Activated CD4-positive, alpha-beta T cell treated with anti-CD3 and anti-CD28 coated beads for 4 hours (primary cell): Measurements from ENCODE around the gene CELA2A.
"Not testable (repeated sequence)": the region's sequence is repeated elsewhere in the genome, so short reads cannot be mapped to it uniquely, and the experiment has no call there.

Experiments
- DNase-seq, 2 donors: peaks; one replicate each; pipeline ENCODE4 v3.0.0-alpha.2; 2020

CELA2A gene

GRCh38 chr1:15471067-15471466 lies 14.5 kb downstream of the CELA2A start:
- not testable (repeated sequence) for DNase-seq

GRCh38 chr1:15471723-15472122 lies 15.2 kb downstream of the CELA2A start:
- DNase-seq = not testable (repeated sequence)

GRCh38 chr1:15472587-15472986 lies 16.1 kb downstream of the CELA2A start:
- DNase-seq = no peak

GRCh38 chr1:15475752-15476314 lies 19.3 kb downstream of the CELA2A start, which contains the start of gene CELA2B:
CELA2B (plus strand) TSS chr1:15476104; CDS start chr1:15476126, 22 bp downstream.
- no peak for DNase-seq

GRCh38 chr1:15476927-15477326 lies 20.4 kb downstream of the CELA2A start:
- no peak for DNase-seq

DNA sequence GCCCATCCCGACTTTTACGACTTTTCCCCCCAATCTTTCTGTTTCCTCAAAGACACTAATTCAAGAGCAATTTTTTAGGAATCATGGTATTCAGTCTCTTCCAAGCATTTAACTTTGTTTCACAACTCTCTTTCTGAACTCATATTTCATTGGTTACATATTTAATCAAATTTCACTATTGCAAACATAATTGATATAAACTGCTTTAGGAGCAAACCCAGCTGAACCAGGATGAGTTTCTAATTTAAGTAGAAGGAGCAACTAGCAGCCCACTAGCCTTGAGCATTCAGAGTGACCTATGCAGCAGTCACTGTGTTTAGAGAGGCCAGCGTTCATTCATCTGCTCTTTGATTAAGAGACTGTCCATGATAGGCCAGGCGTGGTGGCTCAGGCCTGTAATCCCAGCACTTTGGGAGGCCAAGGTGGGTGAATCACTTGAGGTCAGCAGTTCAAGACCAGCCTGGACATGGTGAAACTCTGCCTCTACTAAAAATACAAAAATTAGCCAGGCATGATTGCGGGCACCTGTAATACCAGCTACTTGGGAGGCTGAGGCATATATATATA lies 21.2 kb downstream of the CELA2A start:
- DNase-seq = no peak

DNA sequence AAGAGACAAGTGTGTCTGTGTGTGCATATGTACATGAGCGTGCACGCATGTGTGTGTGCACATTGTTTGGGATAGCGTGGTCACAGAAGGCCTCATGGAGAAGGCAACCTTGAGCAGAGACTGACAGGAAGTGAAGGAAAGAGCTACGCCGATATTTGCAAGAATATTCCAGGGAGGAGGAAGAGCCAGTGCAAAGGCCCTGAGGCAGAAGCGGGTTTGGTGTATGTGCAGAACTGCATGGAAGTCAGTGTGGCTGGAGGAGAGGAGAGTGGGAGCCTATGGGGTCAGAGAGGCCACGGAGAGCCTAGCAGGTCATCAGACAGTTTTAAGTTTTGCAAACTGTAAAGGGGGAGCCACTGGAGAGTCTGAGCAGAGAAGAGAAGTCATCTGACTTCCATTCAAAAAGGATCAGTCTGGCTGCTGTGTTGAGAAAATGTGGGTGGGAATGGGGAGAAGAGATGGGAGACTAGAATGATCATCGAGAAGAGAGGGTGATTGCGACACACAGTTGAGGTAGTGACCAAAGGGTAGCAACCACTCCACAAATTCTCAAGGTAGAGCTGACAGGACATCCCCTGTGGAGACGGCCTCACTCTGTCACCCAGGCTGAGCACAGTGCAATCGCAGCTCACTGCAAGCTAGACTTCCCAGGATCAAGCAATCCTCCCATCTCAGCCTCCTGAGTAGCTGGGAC lies 23.3 kb downstream of the CELA2A start:
- DNase-seq = no peak

DNA sequence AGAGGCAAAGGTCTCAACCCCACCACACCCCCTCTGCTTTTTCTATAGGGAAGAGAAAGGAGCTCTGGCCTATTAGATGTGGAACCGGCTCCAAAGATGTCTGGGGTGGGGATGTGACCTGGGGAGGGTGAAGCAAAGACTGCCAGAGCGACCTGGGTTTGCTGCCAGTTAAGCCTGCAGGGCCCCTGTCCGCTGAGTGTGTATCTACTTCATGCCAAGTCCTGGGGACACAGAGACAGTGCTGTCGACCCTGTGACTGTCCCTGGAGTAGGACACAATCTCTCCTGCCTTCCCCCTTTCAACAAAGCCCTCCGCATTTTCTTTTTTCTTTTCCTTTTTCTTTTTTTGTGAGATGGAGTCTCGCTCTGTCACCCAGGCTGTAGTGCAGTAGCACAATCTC lies 25.9 kb downstream of the CELA2A start:
- not testable (repeated sequence) for DNase-seq

GRCh38 chr1:15482983-15483543 lies 26.5 kb downstream of the CELA2A start:
- DNase-seq = not testable (repeated sequence)

DNA sequence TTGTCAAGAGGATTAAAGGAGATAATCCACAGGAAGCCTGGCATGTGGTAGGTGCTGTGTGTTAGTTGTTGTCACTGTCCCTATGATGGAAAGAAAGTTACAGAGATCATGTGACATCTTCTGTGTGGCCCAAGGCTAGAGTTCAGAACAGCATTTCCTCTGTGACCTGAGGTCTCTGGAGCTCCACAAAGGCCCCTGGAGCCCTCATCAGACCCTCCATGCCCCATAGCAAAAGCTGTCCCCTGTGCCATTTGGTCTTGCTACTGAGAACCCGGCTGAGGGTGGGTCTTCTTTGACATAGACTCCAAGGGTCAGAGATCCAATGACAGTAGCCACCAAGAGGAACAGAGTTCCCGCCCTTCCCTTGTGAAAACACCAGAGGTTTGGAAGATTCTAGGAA lies 27.4 kb downstream of the CELA2A start:
- DNase-seq = no peak

DNA sequence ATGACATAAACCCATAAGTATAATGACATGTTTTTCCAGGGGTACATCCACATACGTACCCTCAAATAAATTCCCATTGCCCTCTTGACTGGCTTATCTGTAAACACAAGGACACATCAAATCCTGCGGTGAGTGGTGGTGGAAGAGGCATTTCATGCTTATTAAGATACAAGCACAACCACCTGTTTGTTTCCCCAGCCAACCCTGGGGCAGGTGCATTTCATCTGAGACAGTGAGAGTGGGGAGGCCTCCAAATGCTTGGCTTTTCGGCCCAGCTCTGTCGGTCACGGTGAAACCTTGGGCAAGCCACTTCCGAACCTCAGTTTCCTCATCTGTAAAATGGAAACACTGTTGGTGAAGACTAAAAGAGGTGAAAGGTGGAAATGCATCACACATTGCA lies 27.9 kb downstream of the CELA2A start:
- not testable (repeated sequence) for DNase-seq

GRCh38 chr1:15485636-15486035 lies 29.1 kb downstream of the CELA2A start:
- no peak for DNase-seq

DNA sequence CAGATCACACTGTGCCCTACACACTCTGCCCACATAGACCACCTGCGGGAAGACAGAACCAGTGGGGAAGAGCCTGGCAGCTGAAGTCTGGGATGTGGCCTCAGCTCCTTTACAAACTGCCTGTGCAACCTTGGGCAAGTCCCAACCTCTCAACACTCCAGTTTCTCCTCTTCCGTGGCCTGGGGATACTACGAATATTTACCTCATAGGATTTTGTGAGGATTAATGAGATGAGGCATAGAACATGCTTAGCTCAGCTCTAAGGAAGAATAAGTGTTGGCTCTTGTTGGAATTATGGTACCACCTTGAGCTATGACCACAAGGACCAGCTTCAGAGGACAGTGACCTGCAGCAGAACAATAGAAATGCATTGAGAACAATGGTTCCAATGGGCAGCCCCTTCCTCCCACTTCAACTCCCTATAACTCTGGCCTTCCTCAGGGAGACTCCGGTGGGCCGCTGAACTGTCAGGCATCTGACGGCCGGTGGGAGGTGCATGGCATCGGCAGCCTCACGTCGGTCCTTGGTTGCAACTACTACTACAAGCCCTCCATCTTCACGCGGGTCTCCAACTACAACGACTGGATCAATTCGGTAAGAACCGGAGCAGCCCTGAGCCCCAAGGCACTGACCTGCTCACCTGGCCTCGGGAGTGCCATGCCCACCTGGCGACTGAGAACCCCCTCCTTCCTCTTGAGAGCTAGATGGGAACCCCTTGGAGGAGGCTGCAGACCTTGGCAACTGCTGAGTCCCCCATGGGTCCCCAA lies 30.5 kb downstream of the CELA2A start:
- not testable (repeated sequence) for DNase-seq

DNA sequence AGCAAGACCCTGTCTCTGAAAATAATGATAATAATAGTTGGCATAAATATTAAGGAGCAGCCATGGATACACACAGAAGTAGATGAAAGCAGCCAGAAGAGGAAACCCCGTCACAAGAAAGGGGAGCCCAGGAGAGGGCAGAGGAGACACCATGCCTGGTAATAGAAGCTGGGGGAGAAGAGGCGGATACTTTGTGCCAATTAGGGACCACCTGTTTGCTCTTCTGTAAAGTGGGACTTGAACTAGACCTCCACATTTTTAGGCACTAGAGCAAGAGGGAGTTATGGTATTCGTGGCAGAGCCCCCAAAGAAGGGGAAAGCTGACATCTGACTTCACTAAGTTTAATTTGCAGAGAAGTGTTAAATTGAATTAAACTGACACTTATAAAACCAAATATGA lies 31.8 kb downstream of the CELA2A start:
- no peak for DNase-seq

GRCh38 chr1:15489052-15489736 lies 32.7 kb downstream of the CELA2A start:
- no peak for DNase-seq

- DNase-seq = not testable (repeated sequence)
These were observed 34.5 kb downstream of the CELA2A start for GRCh38 chr1:15491010-15491409.

GRCh38 chr1:15492596-15492995 lies 36.1 kb downstream of the CELA2A start:
- no peak for DNase-seq

GRCh38 chr1:15493869-15494390 lies 37.4 kb downstream of the CELA2A start:
- no peak for DNase-seq

DNA sequence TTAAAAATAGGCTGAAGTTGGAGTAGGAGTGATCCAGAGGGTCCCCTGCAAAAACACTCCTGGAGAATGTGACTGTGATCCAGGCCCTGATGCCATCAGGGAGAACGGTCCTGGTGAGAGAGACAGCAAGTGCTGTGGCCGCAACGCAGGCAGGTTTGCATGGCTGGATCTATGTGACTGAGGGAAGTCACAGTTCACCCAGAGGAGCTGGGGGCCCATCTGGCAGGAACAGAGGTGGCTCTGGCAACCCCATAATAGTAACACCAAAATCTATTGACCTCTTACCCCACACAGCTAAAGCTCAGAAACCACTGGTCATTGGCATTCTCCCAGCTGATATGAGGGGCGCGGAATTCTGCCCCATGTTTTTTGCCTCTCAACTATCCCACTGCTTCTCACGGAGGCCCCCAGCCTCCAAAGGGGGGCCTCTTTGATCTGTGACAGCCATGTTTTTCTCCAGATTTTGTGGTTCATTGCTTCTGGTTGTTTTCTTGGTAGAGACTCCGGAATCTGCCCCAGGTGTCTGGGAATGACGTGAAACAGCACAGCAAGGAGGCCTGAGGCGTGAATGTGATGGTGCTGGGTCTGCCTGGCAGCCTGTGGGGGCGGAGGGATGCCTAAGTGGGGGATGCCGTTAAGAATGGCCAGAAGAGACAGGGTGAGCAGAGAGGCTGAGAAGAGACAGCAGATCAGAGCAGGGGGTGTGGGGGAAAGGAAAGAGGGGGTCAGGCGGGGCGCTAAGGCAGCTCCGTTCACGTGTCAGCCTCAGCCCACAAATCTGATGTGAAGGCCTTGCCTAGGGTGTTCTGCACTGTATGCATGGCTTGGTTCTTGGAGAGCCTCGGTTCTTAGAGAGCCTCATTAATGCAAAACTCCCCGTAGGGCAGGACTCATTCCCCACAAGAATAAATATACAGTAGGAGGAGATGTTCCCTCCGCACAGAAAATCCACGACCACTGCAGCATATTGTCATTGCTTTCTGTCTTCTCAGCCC lies 43.9 kb downstream of the CELA2A start:
- DNase-seq = no peak

GRCh38 chr1:15501208-15502032 lies 44.9 kb downstream of the CELA2A start:
- DNase-seq = peak; percentile 30 to 47
